ENCODE measurements around the gene ENPP7. TPM values are rescaled to one million over a fixed set of nuclear protein-coding genes. Genes with fewer than 3 reads are reported as not detected.

The ENPP7 gene
- total RNA-seq, 1 experiment from 2014 or later: not detected

DNA sequence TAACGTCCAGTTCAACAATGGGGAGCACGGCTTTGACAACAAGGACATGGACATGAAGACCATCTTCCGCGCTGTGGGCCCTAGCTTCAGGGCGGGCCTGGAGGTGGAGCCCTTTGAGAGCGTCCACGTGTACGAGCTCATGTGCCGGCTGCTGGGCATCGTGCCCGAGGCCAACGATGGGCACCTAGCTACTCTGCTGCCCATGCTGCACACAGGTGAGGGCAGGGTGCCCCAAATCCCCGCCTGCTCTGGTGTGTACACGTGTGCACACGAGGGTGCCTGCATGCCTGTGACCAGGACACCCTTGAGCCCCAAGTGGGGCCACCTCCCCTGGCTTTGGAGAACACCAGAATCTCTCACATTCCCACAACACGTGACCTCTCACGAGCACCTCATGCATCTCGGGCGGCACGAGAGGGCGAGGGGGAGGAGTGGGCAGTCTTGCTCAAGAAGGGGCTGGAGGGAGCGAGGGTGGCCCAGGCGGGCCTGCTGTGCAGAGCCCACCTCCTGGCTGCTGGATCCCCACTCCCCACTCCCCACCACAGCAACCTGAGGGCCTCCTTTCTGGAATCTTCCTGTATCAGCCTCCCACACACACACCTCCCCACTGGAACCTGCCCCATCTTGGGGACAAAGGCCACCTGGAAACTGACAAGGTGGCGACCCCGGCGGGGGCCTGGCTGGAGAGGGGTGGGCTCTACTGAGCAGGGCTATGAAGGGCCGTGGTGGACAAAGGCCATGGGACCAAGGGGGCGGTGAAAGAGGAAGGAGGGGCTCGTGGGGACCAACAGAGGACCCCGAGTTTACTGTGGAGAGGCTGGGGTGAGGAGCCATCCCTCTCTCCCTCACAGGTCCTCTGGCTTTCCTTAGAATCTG is 6.5 kb downstream of the ENPP7 start:
- no peak for DNase-seq (ENCODE audit: low spot score)
- Histone ChIP-seq H3K36me3 (ENCODE audit: insufficient read depth, low read length, poor library complexity, severe bottlenecking) (no peaks in the 10 kb centered on the region), H3K27ac (ENCODE audit: low read depth, low read length, poor library complexity, severe bottlenecking) (no peak overlapping the region), H3K27me3 (replicated peaks; ENCODE audit: insufficient read depth, low read depth, low read length, poor library complexity) (no peaks in the 10 kb centered on the region), H3K4me3 (ENCODE audit: low read depth, low read length, poor library complexity, severe bottlenecking) (no peak overlapping the region), H3K4me1 (ENCODE audit: insufficient read depth, low read length, poor library complexity, severe bottlenecking) (peaks cover 6% of the 10 kb centered on the region), H3K9me3 (ENCODE audit: low read depth, low read length, poor library complexity, severe bottlenecking) (no peaks in the 10 kb centered on the region)
- CTCF ChIA-PET: no interaction called here
- BruUV-seq (replicated peaks): no TSS peak
- POLR2A ChIA-PET (ENCODE audit: low non-redundant PET): no interaction called here
- intact Hi-C loops (cut with micrococcal nuclease; ENCODE audit: unreplicated experiment): no loop called here
- TF ChIP-seq EZH2 (IDR thresholded peaks at IDR 0.05; ENCODE audit: borderline replicate concordance, low read depth, low read length, poor library complexity, severe bottlenecking): no peak
- TF ChIP-seq, protein P1, sequence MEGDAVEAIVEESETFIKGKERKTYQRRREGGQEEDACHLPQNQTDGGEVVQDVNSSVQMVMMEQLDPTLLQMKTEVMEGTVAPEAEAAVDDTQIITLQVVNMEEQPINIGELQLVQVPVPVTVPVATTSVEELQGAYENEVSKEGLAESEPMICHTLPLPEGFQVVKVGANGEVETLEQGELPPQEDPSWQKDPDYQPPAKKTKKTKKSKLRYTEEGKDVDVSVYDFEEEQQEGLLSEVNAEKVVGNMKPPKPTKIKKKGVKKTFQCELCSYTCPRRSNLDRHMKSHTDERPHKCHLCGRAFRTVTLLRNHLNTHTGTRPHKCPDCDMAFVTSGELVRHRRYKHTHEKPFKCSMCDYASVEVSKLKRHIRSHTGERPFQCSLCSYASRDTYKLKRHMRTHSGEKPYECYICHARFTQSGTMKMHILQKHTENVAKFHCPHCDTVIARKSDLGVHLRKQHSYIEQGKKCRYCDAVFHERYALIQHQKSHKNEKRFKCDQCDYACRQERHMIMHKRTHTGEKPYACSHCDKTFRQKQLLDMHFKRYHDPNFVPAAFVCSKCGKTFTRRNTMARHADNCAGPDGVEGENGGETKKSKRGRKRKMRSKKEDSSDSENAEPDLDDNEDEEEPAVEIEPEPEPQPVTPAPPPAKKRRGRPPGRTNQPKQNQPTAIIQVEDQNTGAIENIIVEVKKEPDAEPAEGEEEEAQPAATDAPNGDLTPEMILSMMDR (conservative IDR thresholded peaks at IDR 0.05; ENCODE audit: low read depth, low read length): no peak

DNA sequence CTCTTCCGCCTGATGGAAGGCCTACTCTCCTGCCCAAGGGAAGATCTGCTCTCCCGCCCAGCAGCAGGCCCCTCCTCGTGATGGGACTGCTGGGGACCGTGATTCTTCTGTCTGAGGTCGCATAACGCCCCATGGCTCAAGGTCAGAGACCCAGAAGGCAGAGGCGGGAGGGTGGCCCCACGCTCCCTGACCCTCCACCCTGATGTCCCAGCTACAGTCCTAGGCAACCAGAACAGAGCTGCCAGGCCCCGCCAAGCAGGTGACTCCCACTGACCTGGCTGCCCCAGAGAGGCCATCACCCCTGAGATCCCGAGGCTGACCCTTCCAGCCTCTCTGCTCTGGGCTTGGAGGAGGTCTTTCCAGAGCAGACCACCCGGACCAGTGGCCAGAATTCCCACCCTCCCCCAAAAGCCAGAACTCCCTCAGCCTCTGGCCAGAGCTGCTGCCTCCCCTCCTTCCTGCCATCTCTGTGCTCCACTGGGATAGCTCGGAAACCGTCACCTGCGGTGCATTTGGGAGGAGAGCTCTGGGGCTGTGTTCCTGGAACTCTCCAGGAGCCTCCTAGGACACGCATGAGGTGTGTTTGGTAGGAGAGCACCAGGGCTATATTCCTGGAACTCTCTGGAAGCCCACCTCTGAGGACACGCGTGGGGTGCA is 7.3 kb downstream of the ENPP7 start:
- no peaks in the 10 kb centered on the region for H3K9me3 ChIP-seq (ENCODE audit: low read depth, low read length, poor library complexity, severe bottlenecking)
- no peaks in the 10 kb centered on the region for H3K36me3 ChIP-seq (ENCODE audit: insufficient read depth, low read length, poor library complexity, severe bottlenecking)
- H3K27ac ChIP-seq (ENCODE audit: low read depth, low read length, poor library complexity, severe bottlenecking): no peak overlapping the region
- POLR2A ChIA-PET (ENCODE audit: low non-redundant PET): no interaction called here
- BruUV-seq (replicated peaks): no TSS peak
- no peak for DNase-seq (ENCODE audit: low spot score)
- H3K4me3 ChIP-seq (ENCODE audit: low read depth, low read length, poor library complexity, severe bottlenecking): no peak overlapping the region
- CTCF ChIA-PET: interaction anchor here (0.7 kb wide), 1 partner anchor 794 kb away, joined by 4 read pairs; no protein-coding TSS in a partner anchor
- TF ChIP-seq, protein P1 (conservative IDR thresholded peaks at IDR 0.05; ENCODE audit: low read depth, low read length): no peak
- no peak for TF ChIP-seq EZH2 (IDR thresholded peaks at IDR 0.05; ENCODE audit: borderline replicate concordance, low read depth, low read length, poor library complexity, severe bottlenecking)
- intact Hi-C loops (cut with micrococcal nuclease; ENCODE audit: unreplicated experiment): no loop called here
- H3K27me3 ChIP-seq (replicated peaks; ENCODE audit: insufficient read depth, low read depth, low read length, poor library complexity): no peaks in the 10 kb centered on the region
- H3K4me1 ChIP-seq (ENCODE audit: insufficient read depth, low read length, poor library complexity, severe bottlenecking): peaks cover 8% of the 10 kb centered on the region

DNA sequence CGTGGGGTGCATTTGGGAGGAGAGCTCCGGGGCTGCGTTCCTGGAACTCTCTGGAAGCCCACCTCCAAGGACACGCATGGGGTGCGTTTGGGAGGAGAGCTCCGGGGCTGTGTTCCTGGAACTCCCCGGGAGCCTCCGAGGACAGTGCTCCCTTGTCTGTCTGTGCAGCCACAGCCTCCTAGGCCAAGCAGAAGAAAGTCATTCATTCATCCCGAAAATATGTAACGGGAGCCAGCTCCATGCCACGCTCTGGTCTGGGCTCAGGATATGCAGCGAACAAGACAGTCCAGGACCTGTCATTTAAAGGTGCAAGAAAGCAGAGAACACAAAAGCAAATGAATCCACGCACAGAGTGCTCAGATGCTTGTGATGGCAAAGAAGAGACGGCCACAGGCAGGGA is 7.9 kb downstream of the ENPP7 start:
- intact Hi-C loops (cut with micrococcal nuclease; ENCODE audit: unreplicated experiment): no loop called here
- no peaks in the 10 kb centered on the region for H3K36me3 ChIP-seq (ENCODE audit: insufficient read depth, low read length, poor library complexity, severe bottlenecking)
- ChIA-PET POLR2A (ENCODE audit: low non-redundant PET) (no interaction called here), CTCF (interaction anchor here (0.7 kb wide), 1 partner anchor 793 kb away, joined by 4 read pairs; no protein-coding TSS in a partner anchor)
- BruUV-seq (replicated peaks): no TSS peak
- TF ChIP-seq, protein P1 (conservative IDR thresholded peaks at IDR 0.05; ENCODE audit: low read depth, low read length): no peak
- TF ChIP-seq EZH2 (IDR thresholded peaks at IDR 0.05; ENCODE audit: borderline replicate concordance, low read depth, low read length, poor library complexity, severe bottlenecking): no peak
- no peaks in the 10 kb centered on the region for H3K27me3 ChIP-seq (replicated peaks; ENCODE audit: insufficient read depth, low read depth, low read length, poor library complexity)
- no peak overlapping the region for H3K4me3 ChIP-seq (ENCODE audit: low read depth, low read length, poor library complexity, severe bottlenecking)
- no peak overlapping the region for H3K27ac ChIP-seq (ENCODE audit: low read depth, low read length, poor library complexity, severe bottlenecking)
- H3K9me3 ChIP-seq (ENCODE audit: low read depth, low read length, poor library complexity, severe bottlenecking): no peaks in the 10 kb centered on the region
- H3K4me1 ChIP-seq (ENCODE audit: insufficient read depth, low read length, poor library complexity, severe bottlenecking): peaks cover 8% of the 10 kb centered on the region
- DNase-seq (ENCODE audit: low spot score): no peak
